ENCODE measurements around the gene STARD5. TPM values are rescaled to one million over a fixed set of nuclear protein-coding genes. Genes with fewer than 3 reads are reported as not detected.

STARD5 gene
- total and polyA plus RNA-seq, 2 donors (not counting 1 experiment from before 2014, with no cell fraction given): 15.7 to 19.9 TPM

DNA sequence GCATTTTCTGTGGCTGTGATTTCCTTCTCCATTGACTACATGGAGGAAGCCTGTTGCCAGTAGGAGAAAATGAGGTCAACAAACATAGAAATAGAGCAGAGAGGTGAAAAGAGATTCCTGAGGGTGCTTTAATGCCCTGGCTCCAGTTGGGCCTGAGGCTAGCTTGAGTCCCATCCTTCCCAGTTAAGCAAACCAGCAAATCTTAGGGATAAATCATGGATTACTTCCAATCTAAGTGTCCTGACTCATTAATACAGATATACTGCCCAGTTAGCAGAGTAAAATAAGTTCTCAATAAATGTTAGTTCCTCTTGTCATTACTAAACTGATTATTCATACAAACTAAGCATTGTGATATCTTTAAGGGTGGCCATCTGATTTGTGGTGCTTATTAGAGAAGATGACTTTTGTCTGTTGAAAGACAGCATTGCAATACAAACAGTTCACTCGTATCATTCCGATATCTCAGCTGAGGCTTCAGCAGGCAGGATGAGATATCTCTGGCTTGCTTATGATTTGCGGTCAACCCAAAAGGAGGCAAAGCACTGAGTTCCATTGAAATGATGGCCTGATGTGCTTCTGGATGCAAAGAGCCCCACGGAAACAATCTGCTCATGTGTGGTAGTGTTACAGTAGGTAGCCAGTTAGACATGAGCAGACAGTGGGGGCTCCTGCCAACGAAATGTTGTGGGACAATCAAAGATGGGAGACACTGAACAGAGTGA is 6.6 kb upstream of the STARD5 start:
- ChIA-PET POLR2A (no interaction called here), CTCF (interaction anchor here (1.2 to 20.0 kb wide), 3 partner anchors 55 to 65 kb away, joined by 4 to 306 read pairs (median 119); no protein-coding TSS in a partner anchor)
- no peaks in the 10 kb centered on the region for H3K27me3 ChIP-seq (replicated peaks in 1 of 4; ENCODE audit: control extremely low read depth in 1 of 4, control insufficient read depth in 3 of 4, insufficient read depth in 4 of 4, low read length in 3 of 4)
- H3K27ac ChIP-seq (ENCODE audit: low read length in 2 of 2): no peak overlapping the region
- 88% methylated on average over 5 of the region's 5 CpGs for whole genome bisulfite sequencing (ENCODE audit: insufficient coverage)
- H3K79me2 ChIP-seq (ENCODE audit: control insufficient read depth, insufficient read depth, low read length): peaks cover 6% of the 10 kb centered on the region
- no peak for TF ChIP-seq EZH2 (IDR thresholded peaks at IDR 0.05; ENCODE audit: borderline replicate concordance, insufficient read depth, low read depth, low read length, poor library complexity, severe bottlenecking)
- TF ChIP-seq CTCF (IDR thresholded peaks at IDR 0.05): no peak
- H3K4me3 Mint-ChIP-seq: peak overlapping the region; percentile 42
- H3K4me1 Mint-ChIP-seq: peaks cover 6% of the 10 kb centered on the region
- intact Hi-C loops (cut with micrococcal nuclease): no loop called here
- H3K4me2 ChIP-seq (replicated peaks; ENCODE audit: low read depth, low read length, poor library complexity, severe bottlenecking): no peak overlapping the region
- no peak overlapping the region for H3K27ac Mint-ChIP-seq
- H4K20me1 ChIP-seq (ENCODE audit: control insufficient read depth, insufficient read depth, low read length, poor library complexity, severe bottlenecking): no peaks in the 10 kb centered on the region
- H2AFZ ChIP-seq (ENCODE audit: insufficient read depth, low read depth, low read length, poor library complexity, severe bottlenecking): no peak overlapping the region
- H3K9me3 Mint-ChIP-seq (ENCODE audit: insufficient read depth): no peaks in the 10 kb centered on the region
- no peaks in the 10 kb centered on the region for H3K9me3 ChIP-seq (ENCODE audit: control extremely low read depth in 1 of 3, control insufficient read depth in 2 of 3, insufficient read depth in 1 of 3, low read length in 2 of 3)
- peaks cover 0 to 4% of the 10 kb centered on the region in 2 donors for H3K4me1 ChIP-seq (ENCODE audit: control insufficient read depth in 2 of 2, insufficient read depth in 2 of 2, low read length in 2 of 2)
- H3K4me3 ChIP-seq (ENCODE audit: control extremely low read depth in 1 of 5, extremely low read depth in 1 of 5, insufficient read depth in 1 of 5, low read depth in 2 of 5, low read length in 4 of 5): no peak overlapping the region
- no peak overlapping the region for H3K9ac ChIP-seq (ENCODE audit: low read length)
- H3K36me3 ChIP-seq (replicated peaks in 1 of 2; ENCODE audit: control extremely low read depth in 1 of 2, control insufficient read depth in 1 of 2, extremely low read depth in 1 of 2, insufficient read depth in 2 of 2, low read length in 1 of 2): no peaks in the 10 kb centered on the region
- no peak for DNase-seq
- no peaks in the 10 kb centered on the region for H3K27me3 Mint-ChIP-seq
- no peak for ATAC-seq (ENCODE audit: low read depth)

DNA sequence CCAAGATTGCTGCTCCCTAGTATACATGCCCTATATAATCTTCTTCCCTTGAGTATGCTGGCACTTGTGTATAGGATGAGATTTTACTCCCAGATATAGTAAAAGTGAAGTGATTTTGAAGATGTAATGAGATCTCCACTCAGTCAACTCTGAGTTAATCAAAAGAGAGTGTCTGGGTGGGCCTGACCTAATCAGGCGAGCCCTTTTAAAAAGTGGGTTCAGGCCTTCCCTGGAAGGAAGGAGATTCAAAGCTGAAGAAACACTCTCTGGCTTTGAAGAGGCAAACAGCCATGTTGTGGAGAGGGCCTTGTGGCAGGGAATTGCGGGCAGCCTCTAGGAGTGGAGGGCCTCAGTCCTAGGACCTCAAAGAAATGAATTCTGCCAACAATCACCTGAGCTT is 5.5 kb upstream of the STARD5 start:
- peaks cover 10% of the 10 kb centered on the region for H3K4me1 Mint-ChIP-seq
- no peak overlapping the region for H3K27ac Mint-ChIP-seq
- no peaks in the 10 kb centered on the region for H3K36me3 ChIP-seq (replicated peaks in 1 of 2; ENCODE audit: control extremely low read depth in 1 of 2, control insufficient read depth in 1 of 2, extremely low read depth in 1 of 2, insufficient read depth in 2 of 2, low read length in 1 of 2)

More for the DNA sequence above, 5.5 kb upstream of the STARD5 start:
- POLR2A ChIA-PET: no interaction called here
- Histone ChIP-seq H3K9me3 (ENCODE audit: control extremely low read depth in 1 of 3, control insufficient read depth in 2 of 3, insufficient read depth in 1 of 3, low read length in 2 of 3) (no peaks in the 10 kb centered on the region), H3K4me3 (ENCODE audit: control extremely low read depth in 1 of 5, extremely low read depth in 1 of 5, insufficient read depth in 1 of 5, low read depth in 2 of 5, low read length in 4 of 5) (no peak overlapping the region), H3K4me1 (ENCODE audit: control insufficient read depth in 2 of 2, insufficient read depth in 2 of 2, low read length in 2 of 2) (peaks cover 6 to 12% of the 10 kb centered on the region in 2 donors), H3K4me2 (replicated peaks; ENCODE audit: low read depth, low read length, poor library complexity, severe bottlenecking) (no peak overlapping the region), H2AFZ (ENCODE audit: insufficient read depth, low read depth, low read length, poor library complexity, severe bottlenecking) (no peak overlapping the region), H4K20me1 (ENCODE audit: control insufficient read depth, insufficient read depth, low read length, poor library complexity, severe bottlenecking) (no peaks in the 10 kb centered on the region), H3K79me2 (ENCODE audit: control insufficient read depth, insufficient read depth, low read length) (peaks cover 16% of the 10 kb centered on the region), H3K9ac (ENCODE audit: low read length) (no peak overlapping the region), H3K27me3 (replicated peaks in 1 of 4; ENCODE audit: control extremely low read depth in 1 of 4, control insufficient read depth in 3 of 4, insufficient read depth in 4 of 4, low read length in 3 of 4) (no peaks in the 10 kb centered on the region), H3K27ac (ENCODE audit: low read length in 2 of 2) (no peak overlapping the region)
- H3K27me3 Mint-ChIP-seq: no peaks in the 10 kb centered on the region
- ATAC-seq (ENCODE audit: low read depth) (no peak), DNase-seq (no peak)
- no peak overlapping the region for H3K4me3 Mint-ChIP-seq
- CTCF ChIA-PET: interaction anchor here (1.2 to 20.0 kb wide), 3 partner anchors 27 to 64 kb away, joined by 4 to 306 read pairs (median 5); no protein-coding TSS in a partner anchor
- WGBS (ENCODE audit: insufficient coverage): 100% methylated on average over 1 of the region's 2 CpGs
- no peak for TF ChIP-seq CTCF (IDR thresholded peaks at IDR 0.05)
- TF ChIP-seq EZH2 (IDR thresholded peaks at IDR 0.05; ENCODE audit: borderline replicate concordance, insufficient read depth, low read depth, low read length, poor library complexity, severe bottlenecking): no peak
- H3K9me3 Mint-ChIP-seq (ENCODE audit: insufficient read depth): no peaks in the 10 kb centered on the region
- intact Hi-C loops (cut with micrococcal nuclease): no loop called here

Data from B cell (primary cell).